ENCODE measurements around the gene C6orf52. TPM values are rescaled to one million over a fixed set of nuclear protein-coding genes. Genes with fewer than 3 reads are reported as not detected.
"Not testable (repeated sequence)": the region's sequence is repeated elsewhere in the genome, so short reads cannot be mapped to it uniquely, and the experiment has no call there.

C6orf52 gene
- total RNA-seq, 1 donor from 2014 or later = 0.26 TPM

DNA sequence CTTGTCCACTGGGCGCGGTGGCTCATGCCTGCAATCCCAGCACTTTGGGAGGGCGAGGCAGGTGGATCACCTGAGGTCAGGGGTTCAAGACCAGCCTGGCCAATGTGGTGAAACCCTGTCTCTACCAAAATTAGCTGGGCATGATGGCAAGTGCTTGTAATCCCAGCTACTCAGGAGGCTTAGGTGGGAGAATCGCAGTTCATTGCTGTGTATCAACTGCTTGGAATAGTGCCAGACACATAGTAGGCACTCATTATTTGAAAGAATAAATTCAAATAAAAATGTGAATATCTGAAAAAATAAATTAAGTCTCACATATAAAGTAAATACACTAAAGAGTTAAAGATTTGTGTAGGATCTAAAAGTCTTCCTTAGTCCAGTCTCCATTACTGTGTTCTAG, 2.2 kb upstream of the C6orf52 start:
- DNase-seq (ENCODE audit: low read depth, low spot score) = no peak

GRCh38 chr6:10695086-10695657, 756 bp upstream of the C6orf52 start:
- DNase-seq (ENCODE audit: low read depth, low spot score) = no peak

- no peak for DNase-seq (ENCODE audit: low read depth, low spot score)
Observed at GRCh38 chr6:10692965-10693538, 1.4 kb downstream of the C6orf52 start.

GRCh38 chr6:10690651-10691445, 3.6 kb downstream of the C6orf52 start:
- DNase-seq (ENCODE audit: low read depth, low spot score) = no peak

DNA sequence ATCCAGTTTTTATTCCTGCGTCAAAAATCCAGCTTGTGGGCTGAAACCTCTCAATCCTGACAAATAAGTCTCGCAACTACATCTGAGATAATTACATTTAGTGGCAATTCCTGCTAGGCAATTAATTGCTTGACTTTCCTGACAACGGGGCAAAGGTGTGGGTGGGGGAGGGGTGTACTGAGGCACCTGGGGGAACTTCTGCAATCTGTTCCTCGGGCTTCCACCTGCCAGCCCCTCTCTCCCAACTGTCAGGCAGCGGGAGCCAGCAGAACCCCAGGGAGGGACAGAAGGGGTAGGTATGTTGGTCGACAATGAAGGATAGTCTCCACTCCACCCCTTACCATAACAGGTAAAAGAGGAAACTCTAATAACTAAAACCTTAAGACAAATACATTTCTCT, 6.8 kb downstream of the C6orf52 start:
- no peak for DNase-seq (ENCODE audit: low read depth, low spot score)

GRCh38 chr6:10686901-10687300, 7.5 kb downstream of the C6orf52 start:
- no peak for DNase-seq (ENCODE audit: low read depth, low spot score)

DNA sequence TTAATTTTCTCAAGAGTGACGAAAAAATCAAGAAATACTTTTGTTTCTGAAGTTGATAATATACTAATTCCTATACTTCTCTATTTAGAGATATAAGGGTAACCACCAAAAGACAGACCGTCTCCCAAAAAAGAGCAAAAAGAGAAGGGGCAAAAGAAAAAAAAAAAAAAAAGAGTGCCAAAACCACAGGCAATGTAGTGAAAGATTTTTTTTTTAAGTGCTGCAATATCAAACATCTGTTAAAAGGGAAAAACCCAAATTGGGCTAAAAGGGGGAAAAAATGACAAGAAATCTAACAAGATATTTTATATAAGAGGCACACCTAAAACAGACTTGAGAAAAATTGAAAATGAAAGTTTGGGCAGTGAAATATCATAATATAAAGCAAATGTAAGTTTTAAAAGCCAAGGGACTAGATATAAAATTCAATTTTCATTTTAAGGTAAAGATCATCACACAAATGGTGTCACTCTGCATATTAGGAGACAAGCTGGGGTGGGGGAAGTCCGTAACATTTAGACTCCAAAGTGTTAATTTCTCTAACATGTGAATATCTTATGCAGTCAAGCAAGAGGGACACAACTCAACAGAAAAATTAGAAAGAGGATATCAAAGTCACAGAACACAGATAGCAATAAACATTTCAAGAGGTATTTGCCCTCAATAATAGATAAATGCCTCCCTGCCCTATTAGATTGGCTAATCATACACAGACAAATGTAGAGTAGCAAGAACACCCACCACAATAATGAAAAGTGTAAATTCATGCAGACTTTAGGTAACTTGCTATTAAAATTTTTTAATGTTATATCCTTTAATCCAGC, 9.1 kb downstream of the C6orf52 start:
- DNase-seq (ENCODE audit: low read depth, low spot score) = no peak

GRCh38 chr6:10684618-10685017, 9.8 kb downstream of the C6orf52 start:
- DNase-seq (ENCODE audit: low read depth, low spot score) = no peak

GRCh38 chr6:10682355-10682988, 11.9 kb downstream of the C6orf52 start:
- no peak for DNase-seq (ENCODE audit: low read depth, low spot score)

DNA sequence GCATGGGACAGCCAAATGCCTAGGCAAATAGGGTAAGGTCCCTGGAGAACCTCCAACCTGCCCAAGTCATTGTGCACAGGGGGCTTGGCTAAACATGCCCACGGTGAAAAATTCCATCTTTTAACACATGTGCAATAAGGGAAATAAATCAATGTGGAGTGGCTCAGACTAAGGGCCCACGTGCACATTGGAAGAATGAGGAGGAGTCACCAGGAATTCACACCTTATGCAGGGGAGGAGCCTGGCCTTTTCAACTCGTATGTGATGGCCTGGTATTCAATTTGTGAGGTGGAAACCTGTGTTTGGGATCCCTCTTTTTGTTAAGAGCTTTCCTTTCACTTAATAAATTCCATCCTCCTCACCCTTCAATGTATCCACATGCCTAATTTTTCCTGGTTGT, 12.6 kb downstream of the C6orf52 start:
- DNase-seq (ENCODE audit: low read depth, low spot score) = no peak

GRCh38 chr6:10678456-10678855, 16.0 kb downstream of the C6orf52 start:
- DNase-seq (ENCODE audit: low read depth, low spot score) = no peak

GRCh38 chr6:10676403-10676802, 18.0 kb downstream of the C6orf52 start:
- DNase-seq (ENCODE audit: low read depth, low spot score) = no peak

DNA sequence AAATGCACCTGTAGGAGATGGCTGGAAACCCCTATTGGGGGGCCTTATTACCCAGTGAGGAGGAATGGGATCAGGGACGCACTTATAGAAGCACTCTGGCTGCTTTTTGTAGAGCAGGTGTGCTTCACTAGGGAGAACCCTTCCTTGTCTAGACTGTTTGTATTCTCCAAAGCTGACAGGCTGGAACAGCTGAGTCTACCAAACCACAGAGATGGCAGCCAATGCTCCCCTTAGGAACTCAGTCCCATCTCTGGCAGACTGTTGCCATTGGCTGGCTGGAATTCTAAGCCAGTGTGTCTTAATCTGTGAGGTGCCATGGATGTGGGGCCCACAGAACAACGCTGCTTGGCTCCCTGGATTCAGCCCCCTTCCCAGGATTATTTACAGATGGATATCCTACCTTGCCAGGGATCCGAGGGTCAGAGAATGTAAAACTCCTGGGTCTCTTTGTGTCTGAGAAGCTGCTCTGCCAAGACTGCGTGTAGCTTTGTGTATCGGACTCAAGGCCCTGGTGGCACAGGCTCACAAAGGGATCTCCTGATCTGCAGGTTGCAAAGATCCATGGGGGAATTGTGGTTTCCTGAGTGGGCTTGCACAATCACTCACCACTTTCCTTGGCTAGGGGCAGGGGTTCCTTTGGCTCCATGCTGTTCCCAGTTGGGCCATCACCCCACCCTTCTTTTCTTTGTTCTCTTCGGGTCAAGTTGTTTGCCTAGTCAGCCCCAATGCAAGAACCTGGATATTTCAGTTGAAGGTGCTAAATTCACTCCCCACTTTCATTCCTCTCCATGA, 26.1 kb downstream of the C6orf52 start:
- DNase-seq (ENCODE audit: low read depth, low spot score) = no peak

- DNase-seq (ENCODE audit: low read depth, low spot score) = not testable (repeated sequence)
Observed at GRCh38 chr6:10665595-10665994, 28.8 kb downstream of the C6orf52 start.

DNA sequence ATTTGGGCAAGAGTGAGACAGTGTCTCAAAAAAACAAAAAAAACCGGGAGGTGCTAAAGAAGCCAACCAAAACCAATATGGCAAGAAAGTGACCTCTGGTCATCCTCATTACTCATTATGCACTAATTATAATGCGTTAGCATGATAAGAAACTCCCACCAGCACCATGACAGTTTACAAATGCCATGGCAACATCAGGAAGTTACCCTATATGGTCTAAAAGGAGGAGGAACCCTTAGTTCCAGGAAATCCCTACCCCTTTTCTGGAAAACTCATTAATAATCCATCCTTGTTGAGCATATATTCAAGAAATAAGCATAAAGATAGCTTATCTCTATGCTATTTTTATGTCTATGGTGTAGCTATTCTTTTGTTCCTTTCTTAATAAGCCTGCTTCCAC, 31.7 kb downstream of the C6orf52 start:
- DNase-seq (ENCODE audit: low read depth, low spot score) = no peak

DNA sequence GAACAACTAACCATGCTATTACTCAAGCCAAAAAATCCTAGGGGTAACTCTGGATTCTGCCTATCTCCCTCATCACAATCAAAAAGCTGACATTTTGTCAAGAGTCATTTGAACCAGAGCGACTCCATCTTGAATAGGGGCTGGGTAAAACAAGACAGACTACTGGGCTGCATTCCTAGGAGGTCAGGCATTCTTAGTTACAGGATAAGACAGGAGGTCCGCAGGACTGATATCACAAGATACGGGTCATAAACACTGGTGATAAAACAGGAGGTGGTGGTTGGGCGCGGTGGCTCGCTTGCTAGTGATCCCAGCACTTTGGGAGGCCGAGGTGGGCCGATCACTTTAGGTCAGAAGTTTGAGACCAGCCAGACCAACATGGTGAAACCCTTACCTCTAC, 32.2 kb downstream of the C6orf52 start:
- no peak for DNase-seq (ENCODE audit: low read depth, low spot score)

GRCh38 chr6:10660431-10661191, 33.8 kb downstream of the C6orf52 start:
- not testable (repeated sequence) for DNase-seq (ENCODE audit: low read depth, low spot score)

DNA sequence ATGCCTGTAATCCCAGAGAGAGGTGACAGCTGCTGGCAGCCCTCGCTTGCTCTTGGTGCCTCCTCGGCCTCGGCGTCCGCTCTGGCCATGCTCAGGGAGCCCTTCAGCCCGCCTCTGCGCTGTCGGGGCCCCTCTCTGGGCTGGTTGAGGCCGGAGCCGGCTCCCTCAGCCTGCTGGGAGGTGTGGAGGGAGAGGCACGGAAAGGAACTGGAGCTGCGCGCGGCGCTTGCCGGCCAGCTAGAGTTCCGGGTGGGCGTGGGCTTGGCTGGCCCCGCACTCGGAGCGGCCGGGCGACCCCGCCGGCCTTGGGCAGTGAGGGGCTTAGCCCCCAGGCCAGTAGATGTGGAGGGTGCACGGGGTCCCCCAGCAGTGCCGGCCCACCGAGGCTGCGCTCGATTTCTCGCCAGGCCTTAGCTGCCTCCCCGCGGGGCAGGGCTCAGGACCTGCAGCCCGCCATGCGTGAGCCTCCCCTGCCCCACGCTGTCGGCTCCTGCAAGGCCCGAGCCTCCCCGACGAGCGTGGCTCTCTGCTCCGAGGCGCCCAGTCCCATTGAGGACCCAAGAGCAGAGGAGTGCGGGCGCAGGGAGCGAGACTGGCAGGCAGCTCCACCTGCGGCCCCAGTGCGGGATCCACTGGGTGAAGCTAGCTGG, 34.6 kb downstream of the C6orf52 start:
- no peak for DNase-seq (ENCODE audit: low read depth, low spot score)

DNA sequence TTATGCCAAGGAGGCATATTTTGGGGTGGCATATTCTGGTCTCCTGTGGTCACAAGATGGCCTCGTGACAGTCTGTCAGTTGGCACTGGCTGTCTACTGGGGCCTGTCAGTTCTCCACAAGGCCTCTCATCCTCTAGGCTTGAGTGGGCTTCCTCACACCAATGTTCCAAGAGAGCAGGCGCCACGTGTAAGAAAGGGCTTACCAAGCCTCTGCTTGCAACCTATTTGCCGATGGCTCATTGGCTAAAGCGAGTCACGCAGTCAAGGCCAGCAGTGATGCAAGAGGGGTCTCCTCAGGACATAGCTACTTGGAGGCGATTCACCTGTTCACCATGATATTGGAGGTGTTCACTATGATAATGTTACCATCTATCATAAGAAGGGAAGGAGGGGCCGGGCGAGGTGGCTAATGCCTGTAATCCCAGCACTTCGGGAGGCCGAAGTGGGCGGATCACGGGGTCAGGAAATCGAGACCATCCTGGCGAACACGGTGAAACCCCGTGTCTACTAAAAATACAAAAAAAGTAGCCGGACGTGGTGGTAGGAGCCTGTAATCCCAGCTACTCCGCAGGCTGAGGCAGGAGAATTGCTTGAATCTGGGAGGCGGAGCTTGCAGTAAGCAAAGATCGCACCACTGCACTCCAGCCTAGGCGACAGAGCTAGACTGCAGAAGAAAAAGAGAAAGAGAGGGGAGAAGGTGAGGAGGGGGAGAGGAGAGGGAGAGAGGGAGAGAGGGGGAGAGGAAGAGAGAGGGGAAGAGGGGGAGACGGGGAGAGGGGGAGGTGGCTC, 35.3 kb downstream of the C6orf52 start:
- no peak for DNase-seq (ENCODE audit: low read depth, low spot score)
